Keratinocyte (primary cell): Measurements from ENCODE around the gene SRA1. TPM values are rescaled to one million over a fixed set of nuclear protein-coding genes. Genes with fewer than 3 reads are reported as not detected.

Source experiments
- DNase-seq: peaks from one replicate; pipeline ENCODE4 v3.0.0-alpha.2; 2011; ENCODE audit warnings: low read depth, missing footprints, low spot score
- FAIRE-seq: peaks from 2 replicates; lab custom pipeline; 2011; peaks lifted over from hg19 to GRCh38; lab: Jason Lieb, UNC
- H2AFZ ChIP-seq: 2 replicates; pipeline ENCODE4 v1.6.0; 2012; ENCODE audit warnings: low read length, control low read depth, inconsistent platforms; ENCODE audit not compliant: control insufficient read depth
- H3K27ac ChIP-seq: 2 replicates; pipeline ENCODE4 v1.5.1; 2011; ENCODE audit warnings: low read length; ENCODE audit not compliant: control insufficient read depth, insufficient read depth
- H3K27me3 ChIP-seq: 3 replicates; pipeline ENCODE4 v1.6.0; 2011; ENCODE audit warnings: low read length; ENCODE audit not compliant: control insufficient read depth, insufficient read depth; ENCODE audit errors: extremely low read depth
- H3K36me3 ChIP-seq, 2 experiments: 2 replicates in 1 of 2; 3 replicates in 1 of 2; pipeline ENCODE4 v1.5.1; 2011; ENCODE audit warnings: low read length in 2 of 2, mild to moderate bottlenecking in 1 of 2; ENCODE audit not compliant: control insufficient read depth in 2 of 2, insufficient read depth in 2 of 2; ENCODE audit errors: extremely low read depth in 1 of 2
- H3K4me1 ChIP-seq: 3 replicates; pipeline ENCODE4 v1.5.1; 2011; ENCODE audit warnings: low read length; ENCODE audit not compliant: control insufficient read depth, insufficient read depth; ENCODE audit errors: extremely low read depth
- H3K4me2 ChIP-seq: 3 replicates; pipeline ENCODE4 v1.6.0; 2011; ENCODE audit warnings: low read depth, low read length; ENCODE audit not compliant: control insufficient read depth, insufficient read depth; ENCODE audit errors: extremely low read depth
- H3K4me3 ChIP-seq, 3 experiments: fragments of 200-600 bp in 1 of 3; sonication (generic) in 1 of 3; 2 replicates in 2 of 3; 3 replicates in 1 of 3; pipeline ENCODE4 v1.5.1; 2011 to 2016; ENCODE audit warnings: low read length in 3 of 3, mild to moderate bottlenecking in 3 of 3, control low read depth in 2 of 3, inconsistent platforms in 1 of 3, low read depth in 1 of 3, mixed read lengths in 1 of 3, mixed run types in 1 of 3, moderate library complexity in 1 of 3; ENCODE audit not compliant: control insufficient read depth in 2 of 3, insufficient read depth in 2 of 3; ENCODE audit errors: extremely low read depth in 1 of 3
- H3K79me2 ChIP-seq: 2 replicates; pipeline ENCODE4 v1.6.0; 2012; ENCODE audit warnings: low read length; ENCODE audit not compliant: control insufficient read depth, insufficient read depth
- H3K9ac ChIP-seq: 3 replicates; pipeline ENCODE4 v1.6.0; 2011; ENCODE audit warnings: low read length; ENCODE audit not compliant: control insufficient read depth, insufficient read depth; ENCODE audit errors: extremely low read depth
- H3K9me1 ChIP-seq: 3 replicates; pipeline ENCODE4 v1.6.0; 2011; ENCODE audit warnings: low read length; ENCODE audit not compliant: control insufficient read depth, insufficient read depth; ENCODE audit errors: extremely low read depth
- H3K9me3 ChIP-seq: 2 replicates; pipeline ENCODE4 v1.5.1; 2012; ENCODE audit warnings: low read depth, low read length; ENCODE audit not compliant: control insufficient read depth
- H4K20me1 ChIP-seq: 3 replicates; pipeline ENCODE4 v1.6.0; 2011; ENCODE audit warnings: low read length; ENCODE audit not compliant: control insufficient read depth, insufficient read depth; ENCODE audit errors: extremely low read depth
- EZH2 ChIP-seq: IDR thresholded peaks from one replicate; pipeline ENCODE4 v1.6.1; 2012; ENCODE audit warnings: inconsistent platforms, mild to moderate bottlenecking, low read length, moderate library complexity
- dilution Hi-C: fragments of 300-500 bp; cut with MboI; formaldehyde crosslinking; loops from one replicate; pipeline ENCODE4 v1.7.0; 2020; ENCODE audit warnings: low sequenced_read_pairs; ENCODE audit not compliant: extremely low pct_ligation_motif_present
- polyA plus RNA-seq, 5 experiments: library from polyadenylated mRNA; depleted of rRNA in 3 of 5; stranded (reverse) in 3 of 5; stranded (forward) in 1 of 5; unstranded in 1 of 5; fragments of >200 nt; gene quantifications; 1 replicate in 1 of 5; 2 replicates in 3 of 5; 3 replicates in 1 of 5; pipeline versions ENCODE4 v1.2.1 to v1.2.3, GENCODE V29; 2011 to 2012; ENCODE audit warnings: missing spikeins in 2 of 5, low read depth in 1 of 5, low replicate concordance in 1 of 5
- TF ChIP-seq, protein P1 (sequence below), 3 experiments: IDR thresholded peaks in 1 of 3; conservative IDR thresholded peaks in 1 of 3; optimal IDR thresholded peaks in 1 of 3; 2 replicates in 2 of 3; 3 replicates in 1 of 3; pipeline versions ENCODE3 to v1.5.1; 2011; ENCODE audit warnings: low read length in 3 of 3, mild to moderate bottlenecking in 3 of 3, moderate library complexity in 2 of 3, control low read depth in 1 of 3, inconsistent platforms in 1 of 3; ENCODE audit not compliant: insufficient read depth in 2 of 3; ENCODE audit errors: extremely low read depth in 1 of 3

Gene SRA1
- polyA plus RNA-seq, 1 donor (not counting 4 experiments of a cell fraction or from before 2014, with no cell fraction given) = 32.4 TPM

GRCh38 chr5:140570058-140570457, 12.8 kb upstream of the SRA1 start:
- Histone ChIP-seq H3K9ac (no peak overlapping the region), H4K20me1 (no peaks in the 10 kb centered on the region), H2AFZ (no peak overlapping the region), H3K9me1 (no peaks in the 10 kb centered on the region), H3K27ac (no peak overlapping the region), H3K36me3 (peaks cover 18 to 23% of the 10 kb centered on the region in 2 experiments), H3K9me3 (no peaks in the 10 kb centered on the region), H3K4me2 (no peak overlapping the region), H3K4me3 (no peak overlapping the region), H3K4me1 (peaks cover 16% of the 10 kb centered on the region), H3K79me2 (peaks cover 22% of the 10 kb centered on the region), H3K27me3 (no peaks in the 10 kb centered on the region)
- dilution Hi-C loops = no loop called here
- TF ChIP-seq, protein P1, sequence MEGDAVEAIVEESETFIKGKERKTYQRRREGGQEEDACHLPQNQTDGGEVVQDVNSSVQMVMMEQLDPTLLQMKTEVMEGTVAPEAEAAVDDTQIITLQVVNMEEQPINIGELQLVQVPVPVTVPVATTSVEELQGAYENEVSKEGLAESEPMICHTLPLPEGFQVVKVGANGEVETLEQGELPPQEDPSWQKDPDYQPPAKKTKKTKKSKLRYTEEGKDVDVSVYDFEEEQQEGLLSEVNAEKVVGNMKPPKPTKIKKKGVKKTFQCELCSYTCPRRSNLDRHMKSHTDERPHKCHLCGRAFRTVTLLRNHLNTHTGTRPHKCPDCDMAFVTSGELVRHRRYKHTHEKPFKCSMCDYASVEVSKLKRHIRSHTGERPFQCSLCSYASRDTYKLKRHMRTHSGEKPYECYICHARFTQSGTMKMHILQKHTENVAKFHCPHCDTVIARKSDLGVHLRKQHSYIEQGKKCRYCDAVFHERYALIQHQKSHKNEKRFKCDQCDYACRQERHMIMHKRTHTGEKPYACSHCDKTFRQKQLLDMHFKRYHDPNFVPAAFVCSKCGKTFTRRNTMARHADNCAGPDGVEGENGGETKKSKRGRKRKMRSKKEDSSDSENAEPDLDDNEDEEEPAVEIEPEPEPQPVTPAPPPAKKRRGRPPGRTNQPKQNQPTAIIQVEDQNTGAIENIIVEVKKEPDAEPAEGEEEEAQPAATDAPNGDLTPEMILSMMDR (optimal IDR thresholded peaks at IDR 0.05 in 1 of 3, IDR thresholded peaks at IDR 0.05 in 1 of 3, conservative IDR thresholded peaks at IDR 0.05 in 1 of 3; ENCODE audit: extremely low read depth in 1 of 3, insufficient read depth in 2 of 3, low read length in 3 of 3) = no peak
- no peak for TF ChIP-seq EZH2
- DNase-seq (no peak), FAIRE-seq (no peak)

DNA sequence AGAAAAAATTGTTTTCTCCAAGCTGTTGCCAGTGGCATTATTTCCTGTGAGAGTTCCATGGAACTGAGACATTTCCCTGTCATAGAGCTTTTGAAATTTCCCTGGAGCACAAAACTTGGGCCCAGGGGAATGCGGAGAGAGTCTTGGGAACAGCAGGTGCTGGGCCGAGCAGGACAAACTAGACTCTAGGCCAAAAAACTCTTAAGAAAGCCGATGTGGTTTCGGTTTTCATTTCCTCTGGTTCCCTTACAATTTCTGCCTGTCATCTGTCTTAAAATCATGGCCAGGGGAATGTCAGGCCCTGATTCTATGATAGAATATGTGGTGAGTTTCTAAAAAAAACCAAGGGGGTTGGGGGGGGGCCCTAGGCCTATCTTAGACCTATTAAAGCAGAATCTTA, 11.9 kb upstream of the SRA1 start:
- FAIRE-seq (no peak), DNase-seq (no peak)
- H3K9me1 ChIP-seq = no peaks in the 10 kb centered on the region
- no peaks in the 10 kb centered on the region for H3K27me3 ChIP-seq
- no peak overlapping the region for H3K9ac ChIP-seq
- H3K4me2 ChIP-seq = no peak overlapping the region
- no peak overlapping the region for H3K4me3 ChIP-seq
- peaks cover 18 to 23% of the 10 kb centered on the region in 2 experiments for H3K36me3 ChIP-seq
- H4K20me1 ChIP-seq = no peaks in the 10 kb centered on the region
- no peak overlapping the region for H3K27ac ChIP-seq
- no peak for TF ChIP-seq EZH2
- TF ChIP-seq, protein P1 (optimal IDR thresholded peaks at IDR 0.05 in 1 of 3, IDR thresholded peaks at IDR 0.05 in 1 of 3, conservative IDR thresholded peaks at IDR 0.05 in 1 of 3; ENCODE audit: extremely low read depth in 1 of 3, insufficient read depth in 2 of 3, low read length in 3 of 3) = no peak
- no peaks in the 10 kb centered on the region for H3K9me3 ChIP-seq
- H3K4me1 ChIP-seq = peaks cover 16% of the 10 kb centered on the region
- H2AFZ ChIP-seq = no peak overlapping the region
- dilution Hi-C loops = no loop called here
- peaks cover 26% of the 10 kb centered on the region for H3K79me2 ChIP-seq
